ENCODE results near the gene DPH6. TPM values are rescaled to one million over a fixed set of nuclear protein-coding genes. Genes with fewer than 3 reads are reported as not detected.

Gene DPH6
- total RNA-seq, 4 donors from 2014 or later, result 7.7 to 12.9 (median 8.5) TPM

GRCh38 chr15:35567392-35567791, 21.4 kb upstream of the DPH6 start:
- peaks cover 0 to 45% (median 34%) of the 10 kb centered on the region in 4 donors for H3K4me1 ChIP-seq
- H3K4me3 ChIP-seq, result no peak overlapping the region
- H3K36me3 ChIP-seq, result no peaks in the 10 kb centered on the region
- H3K27me3 ChIP-seq, result no peaks in the 10 kb centered on the region
- peak overlapping the region in 1 of 4 donors; percentile 11 for H3K27ac ChIP-seq (replicated peaks in 1 of 4)
- 79% methylated on average over 1 of the region's 1 CpG for WGBS
- TF ChIP-seq POLR2AphosphoS5 (IDR thresholded peaks at IDR 0.05) (no peak), EP300 (IDR thresholded peaks at IDR 0.05) (no peak), POLR2A (IDR thresholded peaks at IDR 0.05; ENCODE audit: low read depth) (no peak)
- TF ChIP-seq, protein P1, sequence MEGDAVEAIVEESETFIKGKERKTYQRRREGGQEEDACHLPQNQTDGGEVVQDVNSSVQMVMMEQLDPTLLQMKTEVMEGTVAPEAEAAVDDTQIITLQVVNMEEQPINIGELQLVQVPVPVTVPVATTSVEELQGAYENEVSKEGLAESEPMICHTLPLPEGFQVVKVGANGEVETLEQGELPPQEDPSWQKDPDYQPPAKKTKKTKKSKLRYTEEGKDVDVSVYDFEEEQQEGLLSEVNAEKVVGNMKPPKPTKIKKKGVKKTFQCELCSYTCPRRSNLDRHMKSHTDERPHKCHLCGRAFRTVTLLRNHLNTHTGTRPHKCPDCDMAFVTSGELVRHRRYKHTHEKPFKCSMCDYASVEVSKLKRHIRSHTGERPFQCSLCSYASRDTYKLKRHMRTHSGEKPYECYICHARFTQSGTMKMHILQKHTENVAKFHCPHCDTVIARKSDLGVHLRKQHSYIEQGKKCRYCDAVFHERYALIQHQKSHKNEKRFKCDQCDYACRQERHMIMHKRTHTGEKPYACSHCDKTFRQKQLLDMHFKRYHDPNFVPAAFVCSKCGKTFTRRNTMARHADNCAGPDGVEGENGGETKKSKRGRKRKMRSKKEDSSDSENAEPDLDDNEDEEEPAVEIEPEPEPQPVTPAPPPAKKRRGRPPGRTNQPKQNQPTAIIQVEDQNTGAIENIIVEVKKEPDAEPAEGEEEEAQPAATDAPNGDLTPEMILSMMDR (IDR thresholded peaks at IDR 0.05), result no peak
- intact Hi-C loops (cut with DNase I), result no loop called here
- DNase-seq (ENCODE audit: extremely low spot score), result no peak
- H3K9me3 ChIP-seq, result no peaks in the 10 kb centered on the region

- Histone ChIP-seq H3K4me3 (no peak overlapping the region), H3K4me1 (peaks cover 0 to 42% (median 32%) of the 10 kb centered on the region in 4 donors), H3K27me3 (no peaks in the 10 kb centered on the region), H3K9me3 (no peaks in the 10 kb centered on the region), H3K27ac (replicated peaks in 1 of 4) (peak overlapping the region in 2 of 4 donors; percentile 6 to 11), H3K36me3 (no peaks in the 10 kb centered on the region)
- 85% methylated on average over 3 of the region's 3 CpGs for WGBS
- TF ChIP-seq, protein P1 (IDR thresholded peaks at IDR 0.05), result no peak
- TF ChIP-seq EP300 (IDR thresholded peaks at IDR 0.05) (no peak), POLR2AphosphoS5 (IDR thresholded peaks at IDR 0.05) (no peak), POLR2A (IDR thresholded peaks at IDR 0.05; ENCODE audit: low read depth) (no peak)
- intact Hi-C loops (cut with DNase I), result no loop called here
- no peak for DNase-seq (ENCODE audit: extremely low spot score)
Observed at GRCh38 chr15:35566991-35567390, 21.0 kb upstream of the DPH6 start.

DNA sequence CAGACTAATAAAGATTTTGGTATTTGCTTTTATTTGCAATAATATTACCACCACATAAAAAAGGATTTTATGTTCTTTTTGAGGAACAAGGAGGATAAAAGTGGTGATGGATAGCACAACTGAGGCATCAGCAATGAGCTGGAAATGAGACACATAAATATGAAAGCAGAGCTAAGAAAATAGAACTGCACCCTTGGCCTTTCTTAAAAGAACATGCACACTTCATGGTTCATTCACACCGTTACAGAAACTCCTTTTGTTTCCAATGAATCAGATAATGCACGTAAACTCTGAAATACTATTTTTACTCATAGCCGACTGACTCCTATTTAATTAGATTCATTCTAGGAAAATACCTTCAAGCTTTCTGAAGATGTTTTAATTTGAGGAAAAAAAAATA, 19.9 kb upstream of the DPH6 start:
- Histone ChIP-seq H3K27me3 (no peaks in the 10 kb centered on the region), H3K36me3 (no peaks in the 10 kb centered on the region), H3K27ac (replicated peaks in 1 of 4) (peak overlapping the region; percentile 2 to 16 (median 8)), H3K4me1 (peaks cover 0 to 38% (median 29%) of the 10 kb centered on the region in 4 donors), H3K9me3 (no peaks in the 10 kb centered on the region), H3K4me3 (no peak overlapping the region)
- intact Hi-C loops (cut with DNase I), result no loop called here
- WGBS, result 52% methylated on average over 3 of the region's 3 CpGs
- no peak for TF ChIP-seq POLR2A (IDR thresholded peaks at IDR 0.05; ENCODE audit: low read depth)
- TF ChIP-seq POLR2AphosphoS5 (IDR thresholded peaks at IDR 0.05), result no peak
- no peak for TF ChIP-seq EP300 (IDR thresholded peaks at IDR 0.05)
- TF ChIP-seq, protein P1 (IDR thresholded peaks at IDR 0.05), result no peak
- no peak for DNase-seq (ENCODE audit: extremely low spot score)

DNA sequence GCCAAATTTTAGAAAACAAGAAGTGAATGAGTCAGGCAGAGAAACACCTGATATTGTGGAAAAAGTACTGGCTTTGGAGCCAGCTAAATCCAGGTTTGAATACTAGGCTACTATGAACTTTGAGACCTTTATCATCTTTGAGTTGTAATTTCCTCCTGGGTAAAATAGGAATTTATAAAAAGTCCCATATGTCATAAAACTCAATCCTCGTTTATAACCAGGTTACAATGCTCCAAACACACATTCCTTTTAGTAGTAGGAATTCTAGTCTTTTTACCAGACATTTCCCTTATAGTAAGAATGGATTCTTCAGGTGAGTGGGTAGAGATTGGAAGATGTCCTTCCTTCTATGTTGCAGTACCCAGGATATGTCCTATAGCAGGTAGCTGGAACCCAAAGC, 16.7 kb upstream of the DPH6 start:
- Histone ChIP-seq H3K36me3 (no peaks in the 10 kb centered on the region), H3K9me3 (no peaks in the 10 kb centered on the region), H3K27ac (replicated peaks in 1 of 4) (peak overlapping the region; percentile 53 to 67 (median 56)), H3K4me1 (peaks cover 10 to 55% (median 40%) of the 10 kb centered on the region in 4 donors), H3K4me3 (no peak overlapping the region), H3K27me3 (no peaks in the 10 kb centered on the region)
- 81% methylated on average over 1 of the region's 1 CpG for WGBS
- intact Hi-C loops (cut with DNase I), result no loop called here
- TF ChIP-seq POLR2AphosphoS5 (IDR thresholded peaks at IDR 0.05) (no peak), EP300 (IDR thresholded peaks at IDR 0.05) (no peak)
- DNase-seq (ENCODE audit: extremely low spot score), result no peak

DNA sequence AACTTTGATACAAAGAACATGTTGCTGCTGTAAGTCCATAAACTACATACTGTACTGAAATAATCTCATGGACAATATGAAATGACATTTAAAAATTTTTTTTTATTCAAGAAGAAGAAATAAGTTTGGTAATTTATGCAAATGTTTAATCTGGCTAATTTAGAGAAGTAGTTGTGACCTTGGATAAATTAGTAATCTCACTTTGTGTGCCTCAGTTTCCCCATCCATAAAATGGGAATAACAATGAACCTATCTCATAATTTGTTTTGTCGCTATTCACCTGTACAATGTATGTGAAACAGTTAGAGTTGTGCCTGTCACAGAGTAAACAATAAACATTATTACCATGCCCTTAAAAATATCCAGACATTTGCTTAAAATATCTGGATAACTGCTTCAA, 15.3 kb upstream of the DPH6 start:
- intact Hi-C loops (cut with DNase I), result no loop called here
- peak overlapping the region in 3 of 4 donors; percentile 6 to 67 (median 56) for H3K27ac ChIP-seq (replicated peaks in 1 of 4)
- no peak for DNase-seq (ENCODE audit: extremely low spot score)
- no peak overlapping the region for H3K4me3 ChIP-seq
- H3K9me3 ChIP-seq, result no peaks in the 10 kb centered on the region
- peaks cover 10 to 49% (median 38%) of the 10 kb centered on the region in 4 donors for H3K4me1 ChIP-seq
- TF ChIP-seq EP300 (IDR thresholded peaks at IDR 0.05), result no peak
- TF ChIP-seq POLR2A (IDR thresholded peaks at IDR 0.05; ENCODE audit: low read depth), result no peak
- TF ChIP-seq POLR2AphosphoS5 (IDR thresholded peaks at IDR 0.05), result no peak
- TF ChIP-seq, protein P1 (IDR thresholded peaks at IDR 0.05), result no peak
- WGBS, result 92% methylated on average over 1 of the region's 1 CpG
- H3K36me3 ChIP-seq, result no peaks in the 10 kb centered on the region
- H3K27me3 ChIP-seq, result no peaks in the 10 kb centered on the region

Measured in esophagus muscularis mucosa (tissue), 4 donors.